Ectodermal cell (in vitro differentiated cells): Measurements from ENCODE around the gene CLPTM1L.

Experiments used
- H3K27ac ChIP-seq: 2 replicates; pipeline ENCODE4 v1.7.0; 2013; ENCODE audit warnings: mild to moderate bottlenecking, low read depth, low read length; ENCODE audit not compliant: insufficient read depth, poor library complexity, severe bottlenecking
- H3K27me3 ChIP-seq: 2 replicates; pipeline ENCODE4 v1.7.0; 2013; ENCODE audit warnings: mild to moderate bottlenecking, low read length; ENCODE audit not compliant: insufficient read depth, control insufficient read depth, poor library complexity, severe bottlenecking
- H3K36me3 ChIP-seq: one replicate; pipeline ENCODE4 v1.7.0; 2013; ENCODE audit warnings: low read length; ENCODE audit not compliant: control insufficient read depth, insufficient read depth
- H3K4me1 ChIP-seq: one replicate; pipeline ENCODE4 v1.7.0; 2013; ENCODE audit warnings: low read length; ENCODE audit not compliant: control insufficient read depth, insufficient read depth
- H3K4me3 ChIP-seq: 2 replicates; pipeline ENCODE4 v1.7.0; 2013; ENCODE audit warnings: low read depth, low read length, control low read depth; ENCODE audit not compliant: insufficient read depth
- H3K9me3 ChIP-seq: 2 replicates; pipeline ENCODE4 v1.7.0; 2013; ENCODE audit warnings: mild to moderate bottlenecking, low read length, moderate library complexity; ENCODE audit not compliant: control insufficient read depth
- WGBS, 2 experiments: methylation state at CpG; one replicate each; pipeline ENCODE4 v1.1.7; 2013; ENCODE audit warnings: missing lambda C conversion rate in 2 of 2; 5-methylcytosine and 5-hydroxymethylcytosine counted together

CLPTM1L gene

GRCh38 chr5:1321576-1321975 is 23.3 kb downstream of the CLPTM1L start:
- 95 to 96% methylated on average over 16 of the region's 16 CpGs for WGBS, 2 experiments
- Histone ChIP-seq H3K27ac (no peak overlapping the region), H3K4me1 (peaks cover 1% of the 10 kb centered on the region), H3K27me3 (no peaks in the 10 kb centered on the region), H3K36me3 (peaks cover 27% of the 10 kb centered on the region), H3K9me3 (no peaks in the 10 kb centered on the region), H3K4me3 (no peak overlapping the region)

GRCh38 chr5:1320436-1321344 is 24.2 kb downstream of the CLPTM1L start:
- 91 to 92% methylated on average over 36 of the region's 36 CpGs for WGBS, 2 experiments
- Histone ChIP-seq H3K36me3 (peaks cover 27% of the 10 kb centered on the region), H3K27me3 (no peaks in the 10 kb centered on the region), H3K4me1 (peaks cover 10% of the 10 kb centered on the region), H3K9me3 (no peaks in the 10 kb centered on the region), H3K4me3 (no peak overlapping the region), H3K27ac (no peak overlapping the region)

GRCh38 chr5:1319436-1320256 is 25.3 kb downstream of the CLPTM1L start:
- Histone ChIP-seq H3K4me3 (no peak overlapping the region), H3K9me3 (no peaks in the 10 kb centered on the region), H3K36me3 (peaks cover 21% of the 10 kb centered on the region), H3K4me1 (peaks cover 10% of the 10 kb centered on the region), H3K27me3 (no peaks in the 10 kb centered on the region), H3K27ac (no peak overlapping the region)
- 90 to 91% methylated on average over 21 of the region's 21 CpGs for WGBS, 2 experiments

- Histone ChIP-seq H3K27ac (no peak overlapping the region), H3K27me3 (no peaks in the 10 kb centered on the region), H3K4me1 (peaks cover 10% of the 10 kb centered on the region), H3K36me3 (peaks cover 20% of the 10 kb centered on the region), H3K4me3 (no peak overlapping the region), H3K9me3 (no peaks in the 10 kb centered on the region)
- WGBS, 2 experiments = 94 to 96% methylated on average over 29 of the region's 29 CpGs
Observed at GRCh38 chr5:1318659-1319251, 26.1 kb downstream of the CLPTM1L start.

GRCh38 chr5:1317921-1318565 is 26.9 kb downstream of the CLPTM1L start:
- 95 to 96% methylated on average over 26 of the region's 26 CpGs for WGBS, 2 experiments
- H3K27ac ChIP-seq = no peak overlapping the region
- H3K4me1 ChIP-seq = peaks cover 10% of the 10 kb centered on the region
- no peaks in the 10 kb centered on the region for H3K9me3 ChIP-seq
- peaks cover 20% of the 10 kb centered on the region for H3K36me3 ChIP-seq
- H3K4me3 ChIP-seq = no peak overlapping the region
- H3K27me3 ChIP-seq = no peaks in the 10 kb centered on the region

- 87 to 88% methylated on average over 17 of the region's 17 CpGs for WGBS, 2 experiments
- no peaks in the 10 kb centered on the region for H3K27me3 ChIP-seq
- H3K36me3 ChIP-seq = peaks cover 13% of the 10 kb centered on the region
- H3K4me1 ChIP-seq = peaks cover 10% of the 10 kb centered on the region
- no peaks in the 10 kb centered on the region for H3K9me3 ChIP-seq
- no peak overlapping the region for H3K4me3 ChIP-seq
- no peak overlapping the region for H3K27ac ChIP-seq
Observed at GRCh38 chr5:1316588-1317340, 28.1 kb downstream of the CLPTM1L start.

- peaks cover 10% of the 10 kb centered on the region for H3K4me1 ChIP-seq
- no peak overlapping the region for H3K4me3 ChIP-seq
- WGBS, 2 experiments = 60 to 62% methylated on average over 33 of the region's 33 CpGs
- H3K27ac ChIP-seq = no peak overlapping the region
- H3K27me3 ChIP-seq = no peaks in the 10 kb centered on the region
- H3K9me3 ChIP-seq = no peaks in the 10 kb centered on the region
- H3K36me3 ChIP-seq = peaks cover 6% of the 10 kb centered on the region
Observed at GRCh38 chr5:1315709-1316587, 29.0 kb downstream of the CLPTM1L start.

GRCh38 chr5:1315018-1315708 is 29.7 kb downstream of the CLPTM1L start:
- peaks cover 6% of the 10 kb centered on the region for H3K36me3 ChIP-seq
- peaks cover 10% of the 10 kb centered on the region for H3K4me1 ChIP-seq
- H3K27ac ChIP-seq = no peak overlapping the region
- no peak overlapping the region for H3K4me3 ChIP-seq
- no peaks in the 10 kb centered on the region for H3K27me3 ChIP-seq
- no peaks in the 10 kb centered on the region for H3K9me3 ChIP-seq
- 90 to 91% methylated on average over 13 of the region's 13 CpGs for WGBS, 2 experiments
